ENCODE measurements around the gene ETNK2.
A peak's percentile ranks its signal among the peaks of the same experiment; 100 is the strongest.

ETNK2 gene

DNA sequence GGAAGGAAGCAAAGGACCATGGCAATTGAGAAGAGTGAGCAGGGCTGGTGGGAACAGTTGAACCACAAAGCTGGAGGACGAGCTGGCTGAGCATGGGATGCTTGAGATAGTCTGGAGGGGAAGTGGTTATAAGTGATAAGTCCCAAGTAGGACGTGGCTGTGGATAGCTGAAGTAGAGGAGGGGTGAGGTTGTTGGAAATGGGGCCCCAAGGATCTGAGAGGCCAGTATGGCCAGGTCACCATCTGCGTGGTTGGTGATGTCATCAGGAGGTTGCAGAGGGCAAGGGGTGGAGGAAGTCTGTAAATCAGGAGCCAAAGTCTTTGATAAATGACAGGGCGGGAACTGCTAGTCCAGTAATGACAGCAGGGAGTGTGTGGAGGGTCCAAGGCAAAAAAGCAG, 25.3 kb upstream of the ETNK2 start:
- no peak for DNase-seq (ENCODE audit: low read depth in 2 of 2)

DNA sequence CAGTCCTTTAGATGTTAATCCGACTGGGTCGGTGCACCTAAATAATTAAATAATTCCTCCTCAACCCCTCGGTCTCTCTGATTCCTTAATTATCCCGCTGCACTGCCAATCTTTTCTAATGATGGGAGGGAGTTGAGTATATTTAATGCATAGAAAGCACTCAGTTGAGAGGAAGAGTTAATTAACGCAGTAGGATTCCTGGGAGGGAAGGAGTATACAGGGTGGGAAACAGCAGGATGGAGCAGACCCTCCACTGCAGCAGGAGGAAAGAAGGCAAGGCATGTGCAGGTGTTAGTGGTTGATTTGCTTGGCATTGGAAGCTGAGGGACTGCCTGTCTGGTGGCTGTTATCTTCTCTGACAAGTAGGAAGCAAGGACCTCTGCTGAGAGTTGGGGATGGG, 24.2 kb upstream of the ETNK2 start:
- no peak for DNase-seq (ENCODE audit: low read depth in 2 of 2)

DNA sequence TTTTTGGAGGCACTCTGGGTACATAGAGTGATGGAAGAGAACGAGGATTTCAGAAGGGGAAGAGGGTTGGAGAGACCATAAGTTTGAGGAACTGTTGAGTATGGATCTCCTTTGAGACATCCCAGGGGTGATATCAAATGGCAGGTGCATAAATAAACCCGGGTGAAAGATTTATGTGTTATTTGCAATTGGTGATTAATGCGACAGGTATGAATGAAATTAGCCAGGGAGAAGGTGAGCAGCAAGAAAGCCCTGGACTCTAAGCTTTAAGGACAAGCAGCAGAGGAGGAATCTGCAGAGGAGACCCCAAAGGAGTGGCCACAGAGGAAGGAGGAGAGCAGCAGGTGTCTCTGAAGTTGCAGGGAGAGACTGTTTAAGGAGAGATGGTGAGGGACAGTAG, 23.1 kb upstream of the ETNK2 start:
- DNase-seq (ENCODE audit: low read depth in 2 of 2) = no peak

- DNase-seq (ENCODE audit: low read depth in 2 of 2) = no peak
Observed at GRCh38 chr1:204172404-204173029, 20.7 kb upstream of the ETNK2 start.

GRCh38 chr1:204171751-204172178, 19.9 kb upstream of the ETNK2 start:
- DNase-seq (ENCODE audit: low read depth in 2 of 2) = peak in 1 of 2 experiments; percentile 6

DNA sequence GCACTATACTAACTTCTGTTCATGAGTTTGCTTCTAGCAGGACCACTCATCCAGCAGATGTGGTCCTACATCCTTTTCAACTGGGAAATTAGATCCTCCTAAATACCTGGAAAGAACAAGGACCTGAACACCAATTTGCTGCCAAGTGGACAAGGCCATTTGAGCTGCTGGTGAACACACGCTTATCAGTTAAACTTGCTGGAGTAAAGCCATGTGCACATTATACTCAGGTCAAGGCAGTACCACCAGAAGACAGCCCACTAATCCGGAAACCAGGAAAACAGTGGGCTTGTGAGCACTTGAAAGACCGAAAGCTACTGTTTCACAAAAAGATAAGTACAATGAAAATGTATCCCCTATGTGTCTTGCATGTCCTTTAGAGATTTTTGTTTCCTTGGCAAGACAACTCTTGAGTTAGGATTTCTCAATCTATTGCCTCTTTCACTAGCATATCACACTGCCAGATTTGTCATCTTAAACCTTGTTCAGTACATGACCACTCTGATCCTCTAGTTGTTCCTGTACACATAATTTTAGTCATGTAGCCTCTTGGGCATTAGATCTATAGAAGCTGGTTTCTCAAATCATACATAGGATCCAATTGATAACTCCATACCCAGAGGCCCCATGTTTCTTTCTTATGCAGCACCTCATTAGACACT, 18.8 kb upstream of the ETNK2 start:
- DNase-seq (ENCODE audit: low read depth in 2 of 2) = no peak

- DNase-seq (ENCODE audit: low read depth in 2 of 2) = no peak
Observed at GRCh38 chr1:204169858-204170257, 18.0 kb upstream of the ETNK2 start.

DNA sequence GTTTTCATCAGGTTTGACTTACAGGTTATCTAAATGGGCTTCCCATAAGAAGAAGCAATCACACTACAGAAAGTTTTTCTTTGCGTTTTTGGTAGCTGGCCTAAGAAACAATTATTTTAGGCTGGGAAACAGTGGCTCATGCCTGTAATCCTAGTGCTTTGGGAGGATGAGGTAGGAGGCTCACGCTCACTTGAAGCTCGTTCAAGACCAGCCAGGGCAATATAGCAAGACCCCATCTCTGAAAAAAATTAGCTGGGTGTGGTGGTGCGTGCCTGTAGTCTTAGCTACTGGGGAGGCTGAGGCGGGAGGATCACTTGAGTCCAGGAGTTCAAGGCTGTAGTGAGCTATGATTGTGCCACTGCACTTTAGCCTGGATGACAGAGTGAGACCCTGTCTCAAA, 15.9 kb upstream of the ETNK2 start:
- DNase-seq (ENCODE audit: low read depth in 2 of 2) = no peak

GRCh38 chr1:204166219-204166618, 14.4 kb upstream of the ETNK2 start, which contains the start of gene REN:
REN (minus strand) TSS chr1:204166337; CDS start chr1:204166293, 44 bp downstream.
- no peak for DNase-seq (ENCODE audit: low read depth in 2 of 2)

GRCh38 chr1:204162494-204163074, 10.7 kb upstream of the ETNK2 start:
- peak; percentile 29 to 35 for DNase-seq (ENCODE audit: low read depth in 2 of 2)

- DNase-seq (ENCODE audit: low read depth in 2 of 2) = no peak
Observed at GRCh38 chr1:204161609-204162493, 10.0 kb upstream of the ETNK2 start.

DNA sequence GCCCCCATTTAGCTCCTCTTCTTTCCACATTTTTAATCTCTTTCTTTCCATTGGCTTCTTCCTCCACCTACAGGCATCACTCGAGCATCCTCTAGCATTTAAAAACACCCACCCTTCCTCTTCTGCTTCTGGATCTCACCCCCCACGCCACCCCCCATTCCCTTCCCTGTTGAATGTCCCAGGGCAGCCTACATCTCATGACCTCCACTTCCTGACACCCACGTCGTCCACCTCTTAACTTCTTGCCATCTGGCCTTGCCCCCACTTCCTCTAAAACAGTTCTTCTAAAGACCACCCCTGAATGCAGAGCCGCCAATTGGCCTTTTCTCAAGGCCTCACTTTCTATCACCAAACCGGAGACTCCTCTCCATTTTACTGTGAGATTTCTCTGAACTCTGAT, 6.1 kb upstream of the ETNK2 start:
- no peak for DNase-seq (ENCODE audit: low read depth in 2 of 2)

- DNase-seq (ENCODE audit: low read depth in 2 of 2) = no peak
Observed at GRCh38 chr1:204155881-204156280, 4.0 kb upstream of the ETNK2 start.

DNA sequence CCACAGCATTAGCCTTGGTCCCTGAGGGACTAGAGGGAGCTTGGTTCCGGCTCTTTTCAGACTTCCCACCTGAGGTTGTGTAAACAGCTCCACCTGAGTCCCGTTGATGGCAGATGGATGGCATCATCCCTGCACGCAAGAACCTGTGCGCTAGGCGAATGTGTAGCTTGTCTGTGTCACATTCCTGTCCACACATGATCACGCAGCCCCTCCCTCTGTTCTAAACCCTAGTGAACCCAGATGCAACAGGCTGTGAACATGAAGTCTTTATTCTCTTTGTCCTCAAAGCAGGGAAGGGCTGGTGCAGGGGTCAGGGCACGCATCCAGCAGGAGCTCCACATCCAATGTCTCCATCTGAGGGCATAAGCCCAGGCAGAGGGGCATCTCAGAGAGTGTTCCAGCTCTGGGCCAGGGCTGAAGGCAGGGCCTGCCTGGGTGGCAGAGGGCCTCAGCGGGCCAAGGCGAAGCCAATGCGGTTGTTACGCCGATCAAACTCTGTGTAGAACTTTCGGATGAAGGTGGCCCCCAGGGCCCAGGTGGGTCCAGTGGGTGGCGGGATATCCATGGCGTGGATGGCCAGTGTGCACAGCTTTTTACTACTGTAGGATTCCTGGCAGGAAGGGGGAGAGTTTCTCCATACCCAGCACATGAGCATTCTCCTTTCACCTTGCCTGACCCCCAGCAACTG, 2.9 kb upstream of the ETNK2 start:
- no peak for DNase-seq (ENCODE audit: low read depth in 2 of 2)

GRCh38 chr1:204153667-204154066, 1.8 kb upstream of the ETNK2 start:
- no peak for DNase-seq (ENCODE audit: low read depth in 2 of 2)

DNA sequence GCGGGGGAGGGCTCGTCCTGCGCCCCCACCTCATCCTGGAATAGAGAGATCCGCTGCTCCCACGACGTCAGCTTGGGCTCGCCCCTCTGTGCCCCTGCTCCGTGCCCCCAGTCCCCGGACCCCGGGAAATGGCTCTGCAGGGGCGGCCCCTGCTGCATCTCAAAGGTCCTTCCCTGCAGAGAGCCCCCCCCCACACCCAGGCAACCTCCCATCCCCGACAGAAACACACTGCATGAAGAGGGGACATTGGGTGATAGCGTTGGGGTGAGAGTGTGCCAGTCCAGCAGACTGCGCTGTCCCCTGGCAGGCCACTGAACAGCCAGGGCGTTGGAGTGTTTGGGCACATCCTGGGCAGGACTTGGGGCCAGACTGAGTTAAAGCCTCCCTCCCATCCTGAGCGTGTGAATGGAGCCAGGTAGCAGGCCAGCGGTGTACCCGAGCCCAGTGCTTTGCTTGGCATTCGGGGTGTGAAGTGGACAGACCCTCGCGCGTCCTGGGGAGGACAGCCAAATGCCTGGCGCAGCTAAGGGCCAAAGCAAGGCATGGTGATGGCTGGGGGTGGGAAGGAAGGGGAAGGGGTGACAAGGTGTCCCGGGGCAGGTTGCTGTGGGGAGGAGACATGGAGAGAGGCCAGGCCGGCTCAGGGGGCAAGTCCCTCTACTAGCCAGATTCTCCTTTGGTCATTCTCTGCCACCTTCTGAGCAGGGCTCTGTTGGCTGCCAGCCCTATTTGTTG, 633 bp upstream of the ETNK2 start:
- DNase-seq (ENCODE audit: low read depth in 2 of 2) = no peak

- DNase-seq (ENCODE audit: low read depth in 2 of 2) = no peak
Observed at GRCh38 chr1:204150702-204151551, 917 bp downstream of the ETNK2 start.

- DNase-seq (ENCODE audit: low read depth in 2 of 2) = no peak
Observed at GRCh38 chr1:204149635-204150565, 1.9 kb downstream of the ETNK2 start.

GRCh38 chr1:204149107-204149506, 2.7 kb downstream of the ETNK2 start:
- DNase-seq (ENCODE audit: low read depth in 2 of 2) = no peak
